Esophagus muscularis mucosa (tissue), 4 donors: ENCODE measurements around the gene RBP4.

Experiments
- EP300 ChIP-seq: sonication (generic); formaldehyde crosslinking; IDR thresholded peaks from one replicate; pipeline ENCODE4 v1.6.1; 2017; ENCODE audit warnings: antibody characterized with exemption
- POLR2A ChIP-seq: fragments of 450-650 bp; IDR thresholded peaks from one replicate; pipeline ENCODE4 v1.6.1; 2017; ENCODE audit warnings: antibody characterized with exemption, moderate library complexity, mild to moderate bottlenecking, low read depth
- POLR2AphosphoS5 ChIP-seq, 2 donors: sonication (generic); formaldehyde crosslinking; IDR thresholded peaks; one replicate each; pipeline ENCODE4 v1.6.1; 2017; ENCODE audit warnings: antibody characterized with exemption in 2 of 2
- TF ChIP-seq, protein P1 (sequence below), 3 experiments: fragments of 200-600 bp in 2 of 3; fragments of 450-650 bp in 1 of 3; sonication (generic) in 2 of 3; IDR thresholded peaks; one replicate each; pipeline ENCODE4 v1.5.1; 2017 to 2019; ENCODE audit warnings: antibody characterized with exemption in 3 of 3, mild to moderate bottlenecking in 2 of 3, moderate library complexity in 1 of 3

DNA sequence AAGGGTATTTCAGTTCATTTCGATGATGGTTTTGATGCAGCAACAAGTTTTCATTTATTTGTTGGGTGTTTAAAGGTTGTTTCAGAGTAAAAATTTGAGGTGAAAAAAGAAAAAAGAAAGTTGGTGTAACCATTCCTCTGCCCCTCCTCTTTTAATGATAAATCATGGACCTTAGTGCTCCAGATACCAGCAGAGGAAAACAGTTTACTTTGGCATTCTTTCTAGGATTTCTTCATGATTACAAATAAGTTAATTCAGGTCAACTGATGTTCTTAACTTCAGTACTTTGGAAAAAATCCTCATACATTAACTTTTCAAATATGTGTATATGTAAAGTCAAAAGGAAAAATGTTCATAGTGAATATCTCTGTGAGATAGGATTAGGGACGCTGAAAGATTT, 2.0 kb upstream of the RBP4 start:
- TF ChIP-seq, protein P1, sequence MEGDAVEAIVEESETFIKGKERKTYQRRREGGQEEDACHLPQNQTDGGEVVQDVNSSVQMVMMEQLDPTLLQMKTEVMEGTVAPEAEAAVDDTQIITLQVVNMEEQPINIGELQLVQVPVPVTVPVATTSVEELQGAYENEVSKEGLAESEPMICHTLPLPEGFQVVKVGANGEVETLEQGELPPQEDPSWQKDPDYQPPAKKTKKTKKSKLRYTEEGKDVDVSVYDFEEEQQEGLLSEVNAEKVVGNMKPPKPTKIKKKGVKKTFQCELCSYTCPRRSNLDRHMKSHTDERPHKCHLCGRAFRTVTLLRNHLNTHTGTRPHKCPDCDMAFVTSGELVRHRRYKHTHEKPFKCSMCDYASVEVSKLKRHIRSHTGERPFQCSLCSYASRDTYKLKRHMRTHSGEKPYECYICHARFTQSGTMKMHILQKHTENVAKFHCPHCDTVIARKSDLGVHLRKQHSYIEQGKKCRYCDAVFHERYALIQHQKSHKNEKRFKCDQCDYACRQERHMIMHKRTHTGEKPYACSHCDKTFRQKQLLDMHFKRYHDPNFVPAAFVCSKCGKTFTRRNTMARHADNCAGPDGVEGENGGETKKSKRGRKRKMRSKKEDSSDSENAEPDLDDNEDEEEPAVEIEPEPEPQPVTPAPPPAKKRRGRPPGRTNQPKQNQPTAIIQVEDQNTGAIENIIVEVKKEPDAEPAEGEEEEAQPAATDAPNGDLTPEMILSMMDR (IDR thresholded peaks at IDR 0.05) = no peak
- TF ChIP-seq POLR2A (no peak), EP300 (no peak), POLR2AphosphoS5 (IDR thresholded peaks at IDR 0.05) (no peak)
